Measurements from ENCODE around the gene CADM2. TPM values are rescaled to one million over a fixed set of nuclear protein-coding genes. Genes with fewer than 3 reads are reported as not detected.

The CADM2 gene
- total RNA-seq, 3 donors from 2014 or later: not detected

- Mint-ChIP-seq H3K4me1 (ENCODE audit: low read depth) (no peaks in the 10 kb centered on the region), H3K27me3 (ENCODE audit: low read depth) (peaks cover 2% of the 10 kb centered on the region), H3K36me3 (ENCODE audit: insufficient read depth) (no peaks in the 10 kb centered on the region), H3K4me3 (no peak overlapping the region), H3K9me3 (peaks cover 11% of the 10 kb centered on the region)
- DNase-seq (no peak), ATAC-seq (no peak)
These were observed 9.2 kb downstream of the CADM2 start for GRCh38 chr3:84967767-84968581.

GRCh38 chr3:84968701-84969235 is 10.0 kb downstream of the CADM2 start:
- H3K4me1 Mint-ChIP-seq (ENCODE audit: low read depth): no peaks in the 10 kb centered on the region
- peaks cover 11% of the 10 kb centered on the region for H3K9me3 Mint-ChIP-seq
- H3K27me3 Mint-ChIP-seq (ENCODE audit: low read depth): no peaks in the 10 kb centered on the region
- DNase-seq (no peak), ATAC-seq (no peak)
- no peaks in the 10 kb centered on the region for H3K36me3 Mint-ChIP-seq (ENCODE audit: insufficient read depth)
- H3K4me3 Mint-ChIP-seq: no peak overlapping the region

- ATAC-seq: no peak
- Mint-ChIP-seq H3K4me1 (ENCODE audit: low read depth) (no peaks in the 10 kb centered on the region), H3K27me3 (ENCODE audit: low read depth) (no peaks in the 10 kb centered on the region), H3K9me3 (peaks cover 7% of the 10 kb centered on the region), H3K36me3 (ENCODE audit: insufficient read depth) (no peaks in the 10 kb centered on the region), H3K4me3 (no peak overlapping the region)
- no peak for DNase-seq
These were observed 15.6 kb downstream of the CADM2 start for GRCh38 chr3:84974347-84974746.

GRCh38 chr3:84977021-84977420 is 18.2 kb downstream of the CADM2 start:
- H3K9me3 Mint-ChIP-seq: peaks cover under 1% of the 10 kb centered on the region
- no peak for DNase-seq
- ATAC-seq: no peak
- no peaks in the 10 kb centered on the region for H3K4me1 Mint-ChIP-seq (ENCODE audit: low read depth)
- H3K27me3 Mint-ChIP-seq (ENCODE audit: low read depth): no peaks in the 10 kb centered on the region
- no peaks in the 10 kb centered on the region for H3K36me3 Mint-ChIP-seq (ENCODE audit: insufficient read depth)
- H3K4me3 Mint-ChIP-seq: no peak overlapping the region

- Mint-ChIP-seq H3K4me3 (no peak overlapping the region), H3K9me3 (no peaks in the 10 kb centered on the region), H3K4me1 (ENCODE audit: low read depth) (no peaks in the 10 kb centered on the region), H3K36me3 (ENCODE audit: insufficient read depth) (no peaks in the 10 kb centered on the region), H3K27me3 (ENCODE audit: low read depth) (no peaks in the 10 kb centered on the region)
- no peak for DNase-seq
- ATAC-seq: no peak
These were observed 20.1 kb downstream of the CADM2 start for GRCh38 chr3:84978843-84979242.

GRCh38 chr3:84980011-84980410 is 21.2 kb downstream of the CADM2 start:
- DNase-seq: no peak
- Mint-ChIP-seq H3K4me3 (no peak overlapping the region), H3K9me3 (no peaks in the 10 kb centered on the region), H3K27me3 (ENCODE audit: low read depth) (no peaks in the 10 kb centered on the region), H3K36me3 (ENCODE audit: insufficient read depth) (no peaks in the 10 kb centered on the region), H3K4me1 (ENCODE audit: low read depth) (no peaks in the 10 kb centered on the region)
- ATAC-seq: no peak

GRCh38 chr3:84980456-84980855 is 21.7 kb downstream of the CADM2 start:
- Mint-ChIP-seq H3K9me3 (no peaks in the 10 kb centered on the region), H3K27me3 (ENCODE audit: low read depth) (no peaks in the 10 kb centered on the region), H3K36me3 (ENCODE audit: insufficient read depth) (no peaks in the 10 kb centered on the region), H3K4me1 (ENCODE audit: low read depth) (no peaks in the 10 kb centered on the region), H3K4me3 (no peak overlapping the region)
- DNase-seq: no peak
- ATAC-seq: no peak

GRCh38 chr3:84983490-84983889 is 24.7 kb downstream of the CADM2 start:
- peaks cover 5% of the 10 kb centered on the region for H3K9me3 Mint-ChIP-seq
- no peak overlapping the region for H3K4me3 Mint-ChIP-seq
- no peaks in the 10 kb centered on the region for H3K4me1 Mint-ChIP-seq (ENCODE audit: low read depth)
- ATAC-seq: no peak
- H3K36me3 Mint-ChIP-seq (ENCODE audit: insufficient read depth): no peaks in the 10 kb centered on the region
- no peak for DNase-seq
- no peaks in the 10 kb centered on the region for H3K27me3 Mint-ChIP-seq (ENCODE audit: low read depth)

GRCh38 chr3:84984429-84984828 is 25.6 kb downstream of the CADM2 start:
- H3K9me3 Mint-ChIP-seq: peaks cover 5% of the 10 kb centered on the region

GRCh38 chr3:84985795-84986194 is 27.0 kb downstream of the CADM2 start:
- Mint-ChIP-seq H3K4me3 (no peak overlapping the region), H3K27me3 (ENCODE audit: low read depth) (no peaks in the 10 kb centered on the region), H3K9me3 (peaks cover 5% of the 10 kb centered on the region), H3K4me1 (ENCODE audit: low read depth) (no peaks in the 10 kb centered on the region), H3K36me3 (ENCODE audit: insufficient read depth) (no peaks in the 10 kb centered on the region)
- DNase-seq: no peak
- ATAC-seq: no peak

More at GRCh38 chr3:84984429-84984828, 25.6 kb downstream of the CADM2 start:
- no peak overlapping the region for H3K4me3 Mint-ChIP-seq
- no peaks in the 10 kb centered on the region for H3K36me3 Mint-ChIP-seq (ENCODE audit: insufficient read depth)
- DNase-seq (no peak), ATAC-seq (no peak)
- no peaks in the 10 kb centered on the region for H3K4me1 Mint-ChIP-seq (ENCODE audit: low read depth)
- H3K27me3 Mint-ChIP-seq (ENCODE audit: low read depth): no peaks in the 10 kb centered on the region

- DNase-seq (no peak), ATAC-seq (no peak)
- peaks cover 9% of the 10 kb centered on the region for H3K9me3 Mint-ChIP-seq
- no peaks in the 10 kb centered on the region for H3K36me3 Mint-ChIP-seq (ENCODE audit: insufficient read depth)
- H3K4me3 Mint-ChIP-seq: no peak overlapping the region
- no peaks in the 10 kb centered on the region for H3K27me3 Mint-ChIP-seq (ENCODE audit: low read depth)
- H3K4me1 Mint-ChIP-seq (ENCODE audit: low read depth): no peaks in the 10 kb centered on the region
These were observed 29.1 kb downstream of the CADM2 start for GRCh38 chr3:84987706-84988504.

GRCh38 chr3:84989102-84989501 is 30.3 kb downstream of the CADM2 start:
- DNase-seq (no peak), ATAC-seq (no peak)
- peaks cover 13% of the 10 kb centered on the region for H3K9me3 Mint-ChIP-seq
- H3K36me3 Mint-ChIP-seq (ENCODE audit: insufficient read depth): no peaks in the 10 kb centered on the region
- H3K4me3 Mint-ChIP-seq: no peak overlapping the region
- H3K27me3 Mint-ChIP-seq (ENCODE audit: low read depth): no peaks in the 10 kb centered on the region
- no peaks in the 10 kb centered on the region for H3K4me1 Mint-ChIP-seq (ENCODE audit: low read depth)

GRCh38 chr3:84991422-84991900 is 32.7 kb downstream of the CADM2 start:
- Mint-ChIP-seq H3K9me3 (peaks cover 13% of the 10 kb centered on the region), H3K4me3 (no peak overlapping the region), H3K4me1 (ENCODE audit: low read depth) (no peaks in the 10 kb centered on the region), H3K36me3 (ENCODE audit: insufficient read depth) (no peaks in the 10 kb centered on the region), H3K27me3 (ENCODE audit: low read depth) (no peaks in the 10 kb centered on the region)
- ATAC-seq (no peak), DNase-seq (no peak)

GRCh38 chr3:84993956-84994355 is 35.2 kb downstream of the CADM2 start:
- Mint-ChIP-seq H3K4me1 (ENCODE audit: low read depth) (no peaks in the 10 kb centered on the region), H3K36me3 (ENCODE audit: insufficient read depth) (no peaks in the 10 kb centered on the region), H3K4me3 (no peak overlapping the region)

More at GRCh38 chr3:84993956-84994355, 35.2 kb downstream of the CADM2 start:
- Mint-ChIP-seq H3K27me3 (ENCODE audit: low read depth) (no peaks in the 10 kb centered on the region), H3K9me3 (peaks cover 8% of the 10 kb centered on the region)
- DNase-seq (no peak), ATAC-seq (no peak)
